ENCODE data around the gene MIER2. TPM values are rescaled to one million over a fixed set of nuclear protein-coding genes. Genes with fewer than 3 reads are reported as not detected.

The MIER2 gene
- total and polyA plus RNA-seq, 4 experiments from 2014 or later: 1.1 to 18.2 (median 12.7) TPM

- H3K27me3 Mint-ChIP-seq: peaks cover 4 to 43% of the 10 kb centered on the region in 2 donors
- H3K27ac ChIP-seq (ENCODE audit: low read depth, low read length): no peak overlapping the region
- H3K27me3 ChIP-seq (ENCODE audit: insufficient read depth, low read length): no peaks in the 10 kb centered on the region
- H3K4me3 ChIP-seq (ENCODE audit: low read length in 2 of 2): no peak overlapping the region
- H3K36me3 Mint-ChIP-seq: peaks cover 0 to 4% of the 10 kb centered on the region in 2 donors
- no peak overlapping the region for H3K4me3 Mint-ChIP-seq
- no peaks in the 10 kb centered on the region for H3K36me3 ChIP-seq (ENCODE audit: insufficient read depth, low read length)
- DNase-seq: no peak
- H3K4me1 ChIP-seq (ENCODE audit: insufficient read depth, low read length): no peaks in the 10 kb centered on the region
- POLR2A ChIA-PET (ENCODE audit: partially characterized antibody): no interaction called here
- CTCF ChIA-PET (ENCODE audit: partially characterized antibody): no interaction called here
- no peaks in the 10 kb centered on the region for H3K4me1 Mint-ChIP-seq
- no peaks in the 10 kb centered on the region for H3K9me3 ChIP-seq (ENCODE audit: control insufficient read depth in 1 of 2, low read length in 2 of 2)
- intact Hi-C loops (cut with micrococcal nuclease): no loop called here
- peaks cover 0 to 3% (median 0%) of the 10 kb centered on the region in 8 donors for H3K9me3 Mint-ChIP-seq
- peak overlapping the region in 1 of 7 donors; percentile 21 for H3K27ac Mint-ChIP-seq
Observed at GRCh38 chr19:371501-372168, 27.0 kb upstream of the MIER2 start.

GRCh38 chr19:370641-371330 is 26.2 kb upstream of the MIER2 start:
- H3K27me3 Mint-ChIP-seq: peaks cover 7 to 41% of the 10 kb centered on the region in 2 donors
- H3K27me3 ChIP-seq (ENCODE audit: insufficient read depth, low read length): no peaks in the 10 kb centered on the region

GRCh38 chr19:369876-370275 is 25.3 kb upstream of the MIER2 start:
- no peak for DNase-seq
- Histone ChIP-seq H3K27me3 (ENCODE audit: insufficient read depth, low read length) (no peaks in the 10 kb centered on the region), H3K4me3 (ENCODE audit: low read length in 2 of 2) (no peak overlapping the region), H3K36me3 (ENCODE audit: insufficient read depth, low read length) (no peaks in the 10 kb centered on the region), H3K4me1 (ENCODE audit: insufficient read depth, low read length) (no peaks in the 10 kb centered on the region), H3K9me3 (ENCODE audit: control insufficient read depth in 1 of 2, low read length in 2 of 2) (no peaks in the 10 kb centered on the region), H3K27ac (ENCODE audit: low read depth, low read length) (no peak overlapping the region)
- Mint-ChIP-seq H3K27ac (no peak overlapping the region), H3K9me3 (peaks cover 0 to 1% (median 0%) of the 10 kb centered on the region in 8 donors), H3K4me3 (no peak overlapping the region), H3K36me3 (peaks cover 0 to 4% of the 10 kb centered on the region in 2 donors), H3K4me1 (no peaks in the 10 kb centered on the region), H3K27me3 (peaks cover 7 to 41% of the 10 kb centered on the region in 2 donors)
- intact Hi-C loops (cut with micrococcal nuclease): no loop called here
- ChIA-PET POLR2A (ENCODE audit: partially characterized antibody) (no interaction called here), CTCF (ENCODE audit: partially characterized antibody) (interaction anchor here (0.7 kb wide), 1 partner anchor 36 kb away, joined by 3 read pairs; no protein-coding TSS in a partner anchor)

More at GRCh38 chr19:370641-371330, 26.2 kb upstream of the MIER2 start:
- peaks cover 0 to 4% of the 10 kb centered on the region in 2 donors for H3K36me3 Mint-ChIP-seq
- peaks cover 0 to 3% (median 0%) of the 10 kb centered on the region in 8 donors for H3K9me3 Mint-ChIP-seq
- ChIA-PET POLR2A (ENCODE audit: partially characterized antibody) (no interaction called here), CTCF (ENCODE audit: partially characterized antibody) (interaction anchor here (0.7 kb wide), 1 partner anchor 35 kb away, joined by 3 read pairs; no protein-coding TSS in a partner anchor)
- no peaks in the 10 kb centered on the region for H3K4me1 ChIP-seq (ENCODE audit: insufficient read depth, low read length)
- H3K36me3 ChIP-seq (ENCODE audit: insufficient read depth, low read length): no peaks in the 10 kb centered on the region
- H3K27ac Mint-ChIP-seq: no peak overlapping the region
- H3K4me1 Mint-ChIP-seq: no peaks in the 10 kb centered on the region
- intact Hi-C loops (cut with micrococcal nuclease): no loop called here
- no peaks in the 10 kb centered on the region for H3K9me3 ChIP-seq (ENCODE audit: control insufficient read depth in 1 of 2, low read length in 2 of 2)
- H3K4me3 ChIP-seq (ENCODE audit: low read length in 2 of 2): no peak overlapping the region
- no peak overlapping the region for H3K4me3 Mint-ChIP-seq
- no peak overlapping the region for H3K27ac ChIP-seq (ENCODE audit: low read depth, low read length)
- DNase-seq: no peak

GRCh38 chr19:369256-369655 is 24.7 kb upstream of the MIER2 start:
- Histone ChIP-seq H3K36me3 (ENCODE audit: insufficient read depth, low read length) (no peaks in the 10 kb centered on the region), H3K27ac (ENCODE audit: low read depth, low read length) (no peak overlapping the region), H3K4me3 (ENCODE audit: low read length in 2 of 2) (no peak overlapping the region), H3K4me1 (ENCODE audit: insufficient read depth, low read length) (no peaks in the 10 kb centered on the region), H3K27me3 (ENCODE audit: insufficient read depth, low read length) (no peaks in the 10 kb centered on the region), H3K9me3 (ENCODE audit: control insufficient read depth in 1 of 2, low read length in 2 of 2) (no peaks in the 10 kb centered on the region)
- ChIA-PET CTCF (ENCODE audit: partially characterized antibody) (interaction anchor here (1.0 kb wide), 1 partner anchor 137 kb away, joined by 3 read pairs; no protein-coding TSS in a partner anchor), POLR2A (ENCODE audit: partially characterized antibody) (no interaction called here)
- Mint-ChIP-seq H3K9me3 (peaks cover 0 to 1% (median 0%) of the 10 kb centered on the region in 8 donors), H3K27ac (peak overlapping the region in 1 of 7 donors; percentile 53), H3K4me1 (no peaks in the 10 kb centered on the region), H3K4me3 (no peak overlapping the region), H3K27me3 (peaks cover 7 to 44% of the 10 kb centered on the region in 2 donors), H3K36me3 (peaks cover 0 to 4% of the 10 kb centered on the region in 2 donors)
- no peak for DNase-seq
- intact Hi-C loops (cut with micrococcal nuclease): no loop called here

GRCh38 chr19:368630-369024 is 24.0 kb upstream of the MIER2 start:
- Histone ChIP-seq H3K27me3 (ENCODE audit: insufficient read depth, low read length) (no peaks in the 10 kb centered on the region), H3K9me3 (ENCODE audit: control insufficient read depth in 1 of 2, low read length in 2 of 2) (no peaks in the 10 kb centered on the region), H3K36me3 (ENCODE audit: insufficient read depth, low read length) (no peaks in the 10 kb centered on the region), H3K4me3 (ENCODE audit: low read length in 2 of 2) (no peak overlapping the region), H3K4me1 (ENCODE audit: insufficient read depth, low read length) (no peaks in the 10 kb centered on the region), H3K27ac (ENCODE audit: low read depth, low read length) (no peak overlapping the region)
- Mint-ChIP-seq H3K4me1 (no peaks in the 10 kb centered on the region), H3K4me3 (no peak overlapping the region), H3K36me3 (peaks cover 0 to 4% of the 10 kb centered on the region in 2 donors), H3K27me3 (peaks cover 7 to 42% of the 10 kb centered on the region in 2 donors), H3K9me3 (peaks cover 0 to 1% (median 0%) of the 10 kb centered on the region in 8 donors), H3K27ac (no peak overlapping the region)
- intact Hi-C loops (cut with micrococcal nuclease): no loop called here
- ChIA-PET CTCF (ENCODE audit: partially characterized antibody) (interaction anchor here (1.0 kb wide), 1 partner anchor 138 kb away, joined by 3 read pairs; no protein-coding TSS in a partner anchor), POLR2A (ENCODE audit: partially characterized antibody) (no interaction called here)
- no peak for DNase-seq

- CTCF ChIA-PET (ENCODE audit: partially characterized antibody): interaction anchor here (1.0 kb wide), 1 partner anchor 138 kb away, joined by 3 read pairs; no protein-coding TSS in a partner anchor
- DNase-seq: no peak
- Histone ChIP-seq H3K4me3 (ENCODE audit: low read length in 2 of 2) (no peak overlapping the region), H3K4me1 (ENCODE audit: insufficient read depth, low read length) (no peaks in the 10 kb centered on the region), H3K27me3 (ENCODE audit: insufficient read depth, low read length) (no peaks in the 10 kb centered on the region), H3K27ac (ENCODE audit: low read depth, low read length) (no peak overlapping the region), H3K36me3 (ENCODE audit: insufficient read depth, low read length) (no peaks in the 10 kb centered on the region), H3K9me3 (ENCODE audit: control insufficient read depth in 1 of 2, low read length in 2 of 2) (no peaks in the 10 kb centered on the region)
- Mint-ChIP-seq H3K4me1 (no peaks in the 10 kb centered on the region), H3K27me3 (peaks cover 7 to 39% of the 10 kb centered on the region in 2 donors), H3K27ac (no peak overlapping the region), H3K4me3 (no peak overlapping the region), H3K36me3 (peaks cover 0 to 4% of the 10 kb centered on the region in 2 donors), H3K9me3 (peaks cover 0 to 1% (median 0%) of the 10 kb centered on the region in 8 donors)
- intact Hi-C loops (cut with micrococcal nuclease): no loop called here
- POLR2A ChIA-PET (ENCODE audit: partially characterized antibody): no interaction called here
Observed at GRCh38 chr19:367963-368629, 23.5 kb upstream of the MIER2 start.

GRCh38 chr19:367561-367960 is 23.0 kb upstream of the MIER2 start:
- Histone ChIP-seq H3K27ac (ENCODE audit: low read depth, low read length) (no peak overlapping the region), H3K27me3 (ENCODE audit: insufficient read depth, low read length) (no peaks in the 10 kb centered on the region), H3K36me3 (ENCODE audit: insufficient read depth, low read length) (no peaks in the 10 kb centered on the region), H3K9me3 (ENCODE audit: control insufficient read depth in 1 of 2, low read length in 2 of 2) (no peaks in the 10 kb centered on the region), H3K4me3 (ENCODE audit: low read length in 2 of 2) (no peak overlapping the region), H3K4me1 (ENCODE audit: insufficient read depth, low read length) (no peaks in the 10 kb centered on the region)
- peaks cover 0 to 1% (median 0%) of the 10 kb centered on the region in 8 donors for H3K9me3 Mint-ChIP-seq
- CTCF ChIA-PET (ENCODE audit: partially characterized antibody): no interaction called here
- intact Hi-C loops (cut with micrococcal nuclease): no loop called here
- DNase-seq: no peak
- H3K4me3 Mint-ChIP-seq: no peak overlapping the region
- no peaks in the 10 kb centered on the region for H3K4me1 Mint-ChIP-seq
- peaks cover 0 to 4% of the 10 kb centered on the region in 2 donors for H3K36me3 Mint-ChIP-seq
- H3K27ac Mint-ChIP-seq: no peak overlapping the region
- H3K27me3 Mint-ChIP-seq: peaks cover 7 to 39% of the 10 kb centered on the region in 2 donors
- POLR2A ChIA-PET (ENCODE audit: partially characterized antibody): no interaction called here

Measured in CD4-positive, alpha-beta memory T cell (primary cell).